ENCODE data around the gene BST1.

BST1 gene

DNA sequence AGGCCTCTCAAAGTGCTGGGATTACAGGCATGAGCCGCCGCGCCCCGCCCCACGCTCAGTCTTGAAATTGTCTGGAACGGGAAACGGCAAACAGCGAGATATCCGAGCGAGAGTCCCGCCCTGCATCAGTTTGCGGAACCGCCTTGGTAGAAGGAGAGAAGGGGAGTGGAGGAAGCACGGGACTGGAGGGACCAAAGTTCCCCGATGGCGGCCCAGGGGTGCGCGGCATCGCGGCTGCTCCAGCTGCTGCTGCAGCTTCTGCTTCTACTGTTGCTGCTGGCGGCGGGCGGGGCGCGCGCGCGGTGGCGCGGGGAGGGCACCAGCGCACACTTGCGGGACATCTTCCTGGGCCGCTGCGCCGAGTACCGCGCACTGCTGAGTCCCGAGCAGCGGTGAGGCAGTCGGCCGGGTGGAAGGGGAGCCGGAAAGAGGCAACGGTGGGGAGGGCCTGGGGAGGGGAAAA lies at the start of gene BST1:
Gene BST1 (plus strand): TSS at position 125 of the 463 bp plus-strand sequence. CDS start 80 bp downstream, at position 205.
- H3K9me3 ChIP-seq, result no peaks in the 10 kb centered on the region
- in situ Hi-C loops (cut with MboI; ENCODE audit: low sequenced_read_pairs), result no loop called here

DNA sequence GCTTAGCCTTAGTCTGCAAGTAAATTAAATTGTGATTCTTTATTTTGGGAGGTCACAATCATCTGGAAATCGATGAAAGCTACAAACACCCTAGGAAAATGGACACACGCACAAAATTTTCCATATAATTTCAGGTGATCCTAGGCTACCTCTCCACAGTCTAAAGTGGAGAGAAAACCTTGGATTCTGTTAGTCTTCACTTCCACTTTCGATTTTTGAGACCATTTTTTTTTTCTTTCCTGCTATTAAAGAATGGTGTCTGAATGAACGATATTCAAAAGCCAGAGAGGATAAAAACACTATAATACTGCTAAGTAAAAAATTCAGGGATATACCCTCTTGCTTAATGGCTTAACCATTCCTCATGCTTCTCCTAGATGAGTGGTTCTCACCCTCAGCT lies 49.4 kb upstream of the BST1 start:
- peaks cover 4% of the 10 kb centered on the region; the same call in 1 of the 2 replicates for H3K36me3 ChIP-seq (replicated peaks)

More for the DNA sequence above, at the start of gene BST1:
- H3K4me3 ChIP-seq, result peak within 1 kb of the TSS; percentile 31
- DNase-seq (ENCODE audit: low spot score in 2 of 2), result peak; percentile 27 to 75
- H3K27me3 ChIP-seq (ENCODE audit: low read depth), result no peaks in the 10 kb centered on the region
- H3K4me1 ChIP-seq, result peaks cover 12% of the 10 kb centered on the region
- no peaks in the 10 kb centered on the region for H3K36me3 ChIP-seq (replicated peaks)

DNA sequence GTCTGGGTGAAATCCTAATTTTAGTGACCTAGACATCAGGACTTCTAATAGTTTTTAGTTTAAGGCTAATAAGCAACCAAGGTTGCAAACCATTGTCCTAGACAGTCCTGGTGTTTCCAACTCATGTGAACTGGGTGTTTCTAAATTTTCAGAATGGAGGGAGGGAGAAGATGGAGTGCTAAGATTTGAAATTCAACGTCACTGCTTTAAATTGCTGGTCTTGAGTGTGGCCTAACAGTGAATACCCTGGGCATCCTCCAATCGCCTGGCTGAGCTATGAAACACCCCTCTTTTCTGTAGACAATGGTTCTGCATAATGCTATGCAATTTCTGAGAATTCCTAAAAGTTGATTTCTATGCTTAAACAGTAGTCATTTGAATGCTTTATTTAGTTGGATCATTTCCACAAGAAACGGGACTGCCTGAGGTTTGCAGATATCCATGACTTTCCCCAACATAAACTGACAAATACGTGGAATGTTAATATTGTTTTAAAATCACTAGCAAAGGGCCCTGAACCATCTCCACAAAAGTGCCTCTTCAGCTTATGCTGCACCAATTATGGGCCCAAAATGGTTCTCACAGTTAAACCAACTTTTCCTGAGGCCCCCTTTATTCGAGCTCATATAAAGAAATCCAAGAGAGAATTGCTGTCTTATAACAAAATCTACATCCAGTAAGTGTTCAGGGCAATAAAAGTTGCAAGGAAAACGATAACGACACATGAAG lies 48.8 kb upstream of the BST1 start:
- H3K27me3 ChIP-seq (ENCODE audit: low read depth), result no peaks in the 10 kb centered on the region
- in situ Hi-C loops (cut with MboI; ENCODE audit: low sequenced_read_pairs), result loop anchor here (25.0 kb wide), 1 partner anchor 642 kb away; the partner anchor contains the start of gene CPEB2
- peak overlapping the region; percentile 64 for H3K4me3 ChIP-seq
- peak; percentile 79 to 94 for DNase-seq (ENCODE audit: low spot score in 2 of 2)
- peaks cover 38% of the 10 kb centered on the region for H3K4me1 ChIP-seq
- H3K9me3 ChIP-seq, result no peaks in the 10 kb centered on the region
- H3K36me3 ChIP-seq (replicated peaks), result peaks cover 4% of the 10 kb centered on the region; the same call in 1 of the 2 replicates

More for the DNA sequence above, 49.4 kb upstream of the BST1 start:
- in situ Hi-C loops (cut with MboI; ENCODE audit: low sequenced_read_pairs), result loop anchor here (25.0 kb wide), 1 partner anchor 641 kb away; the partner anchor contains the start of gene CPEB2
- no peaks in the 10 kb centered on the region for H3K9me3 ChIP-seq
- H3K4me3 ChIP-seq, result peak overlapping the region; percentile 64
- peaks cover 38% of the 10 kb centered on the region for H3K4me1 ChIP-seq
- DNase-seq (ENCODE audit: low spot score in 2 of 2), result no peak
- H3K27me3 ChIP-seq (ENCODE audit: low read depth), result no peaks in the 10 kb centered on the region

- Histone ChIP-seq H3K27me3 (ENCODE audit: low read depth) (no peaks in the 10 kb centered on the region), H3K9me3 (no peaks in the 10 kb centered on the region), H3K4me3 (peak overlapping the region; percentile 64), H3K4me1 (peaks cover 36% of the 10 kb centered on the region), H3K36me3 (replicated peaks) (peaks cover 4% of the 10 kb centered on the region; the same call in 1 of the 2 replicates)
- in situ Hi-C loops (cut with MboI; ENCODE audit: low sequenced_read_pairs), result loop anchor here (25.0 kb wide), 1 partner anchor 642 kb away; the partner anchor contains the start of gene CPEB2
- peak in 1 of 2 experiments; percentile 61 for DNase-seq (ENCODE audit: low spot score in 2 of 2)
These were observed 48.2 kb upstream of the BST1 start for GRCh38 chr4:15654593-15655222.

DNA sequence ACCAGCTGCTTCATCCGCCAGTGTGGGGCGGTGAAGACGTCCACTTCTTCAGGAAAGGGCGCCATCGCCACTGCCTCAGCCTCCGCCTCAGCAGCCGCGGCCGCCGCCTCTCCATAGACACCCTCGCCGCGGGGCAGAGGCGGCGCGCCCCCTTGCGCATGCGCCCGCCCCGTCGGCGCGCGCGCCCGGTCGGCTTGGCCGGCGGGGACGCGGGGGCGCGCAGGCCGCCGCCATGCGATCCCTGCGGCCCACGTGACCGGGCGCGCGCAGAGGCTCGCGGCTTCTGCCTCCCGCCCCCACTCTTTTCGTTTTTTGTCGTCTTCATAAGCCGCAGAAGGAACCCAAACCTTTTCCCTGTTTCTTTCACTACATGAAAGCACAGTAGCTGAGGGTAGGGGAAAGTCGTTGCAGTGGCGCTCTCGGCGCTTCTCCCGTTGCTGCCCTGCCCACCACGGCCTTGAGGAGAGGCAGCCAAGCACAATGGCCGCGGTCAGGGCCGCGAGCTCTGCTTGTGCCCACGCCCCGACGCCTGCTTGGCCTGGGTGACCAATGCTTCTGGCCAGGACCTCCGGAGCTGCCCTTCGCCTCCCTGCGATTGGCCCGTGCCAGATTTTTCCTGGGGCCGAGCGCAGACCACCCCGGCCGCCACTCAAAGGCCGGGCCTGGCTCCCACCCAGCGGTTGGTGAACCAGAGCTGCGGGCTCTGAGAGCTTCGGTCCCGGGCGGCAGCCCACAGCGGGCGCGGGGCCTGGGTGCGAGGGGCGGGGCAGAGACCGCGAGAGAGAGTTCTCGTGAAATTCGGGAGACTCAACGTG lies 47.4 kb upstream of the BST1 start, which contains the start of gene FBXL5:
Gene FBXL5 (minus strand): TSS at position 135 of the 815 bp plus-strand sequence. CDS start 70 bp downstream, at position 65.
- in situ Hi-C loops (cut with MboI; ENCODE audit: low sequenced_read_pairs), result loop anchor here (25.0 kb wide), 1 partner anchor 643 kb away; the partner anchor contains the start of gene CPEB2
- Histone ChIP-seq H3K9me3 (no peaks in the 10 kb centered on the region), H3K4me3 (peak within 1 kb of the TSS; percentile 64), H3K27me3 (ENCODE audit: low read depth) (no peaks in the 10 kb centered on the region), H3K36me3 (replicated peaks) (peaks cover 4% of the 10 kb centered on the region; the same call in 1 of the 2 replicates), H3K4me1 (peaks cover 30% of the 10 kb centered on the region)
- peak; percentile 81 to 83 for DNase-seq (ENCODE audit: low spot score in 2 of 2)

DNA sequence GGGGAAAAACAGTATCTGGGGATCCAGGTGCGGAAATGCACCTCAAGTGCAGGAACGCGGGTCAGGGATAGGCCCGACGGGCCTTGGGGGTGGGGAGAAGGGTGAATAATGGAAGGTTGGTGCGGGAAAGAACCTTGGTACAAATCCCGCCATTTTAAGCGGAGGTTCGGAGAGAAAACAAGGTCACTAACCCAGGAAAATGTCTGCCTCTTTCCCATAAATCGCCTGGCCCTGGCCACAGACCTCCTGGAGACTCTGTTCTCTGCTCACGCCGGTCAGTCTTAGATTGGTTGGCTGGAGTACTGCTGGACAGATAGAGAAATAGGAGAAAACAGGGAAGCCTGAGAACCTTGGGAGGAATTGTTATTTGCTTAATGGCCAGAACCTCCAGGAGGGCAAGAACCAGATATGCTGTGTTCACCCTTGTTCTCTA lies 46.8 kb upstream of the BST1 start:
- in situ Hi-C loops (cut with MboI; ENCODE audit: low sequenced_read_pairs), result loop anchor here (25.0 kb wide), 1 partner anchor 644 kb away; the partner anchor contains the start of gene CPEB2
- Histone ChIP-seq H3K4me3 (no peak overlapping the region), H3K4me1 (peaks cover 30% of the 10 kb centered on the region), H3K9me3 (no peaks in the 10 kb centered on the region), H3K27me3 (ENCODE audit: low read depth) (no peaks in the 10 kb centered on the region), H3K36me3 (replicated peaks) (peaks cover 4% of the 10 kb centered on the region; the same call in 1 of the 2 replicates)
- no peak for DNase-seq (ENCODE audit: low spot score in 2 of 2)

- in situ Hi-C loops (cut with MboI; ENCODE audit: low sequenced_read_pairs), result loop anchor here (25.0 kb wide), 1 partner anchor 645 kb away; the partner anchor contains the start of gene CPEB2
- H3K4me1 ChIP-seq, result peaks cover 18% of the 10 kb centered on the region
These were observed 45.5 kb upstream of the BST1 start for GRCh38 chr4:15657366-15657765.

GRCh38 chr4:15658136-15658770 lies 44.6 kb upstream of the BST1 start:
- Histone ChIP-seq H3K27me3 (ENCODE audit: low read depth) (no peaks in the 10 kb centered on the region), H3K9me3 (no peaks in the 10 kb centered on the region), H3K4me1 (peaks cover 10% of the 10 kb centered on the region), H3K4me3 (no peak overlapping the region), H3K36me3 (replicated peaks) (peaks cover 4% of the 10 kb centered on the region; the same call in 1 of the 2 replicates)
- no peak for DNase-seq (ENCODE audit: low spot score in 2 of 2)
- in situ Hi-C loops (cut with MboI; ENCODE audit: low sequenced_read_pairs), result loop anchor here (25.0 kb wide), 1 partner anchor 646 kb away; the partner anchor contains the start of gene CPEB2

More at GRCh38 chr4:15657366-15657765, 45.5 kb upstream of the BST1 start:
- Histone ChIP-seq H3K36me3 (replicated peaks) (peaks cover 4% of the 10 kb centered on the region; the same call in 1 of the 2 replicates), H3K9me3 (no peaks in the 10 kb centered on the region), H3K4me3 (no peak overlapping the region), H3K27me3 (ENCODE audit: low read depth) (no peaks in the 10 kb centered on the region)
- DNase-seq (ENCODE audit: low spot score in 2 of 2), result no peak

DNA sequence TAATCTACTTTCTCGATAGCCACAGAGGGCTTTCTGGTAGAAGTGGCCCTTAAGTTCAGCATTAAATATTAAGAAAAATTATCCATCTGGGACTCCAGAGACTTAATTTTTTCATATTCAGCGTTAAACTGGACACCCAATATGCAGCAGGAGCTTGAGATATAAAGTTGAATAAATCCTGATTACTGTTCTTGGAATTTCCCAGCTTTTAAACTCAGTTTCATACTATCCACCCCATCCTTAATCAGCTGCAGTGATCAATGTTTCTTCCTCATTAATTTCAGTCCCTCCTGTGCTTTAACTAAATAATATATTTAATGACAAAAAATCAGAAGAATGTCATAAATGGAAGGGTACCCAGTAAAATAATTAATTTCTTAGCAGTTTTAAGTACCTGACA lies 44.1 kb upstream of the BST1 start:
- H3K4me1 ChIP-seq, result peaks cover 6% of the 10 kb centered on the region
- no peak overlapping the region for H3K4me3 ChIP-seq
- no peak for DNase-seq (ENCODE audit: low spot score in 2 of 2)
- H3K36me3 ChIP-seq (replicated peaks), result peaks cover 4% of the 10 kb centered on the region; the same call in 1 of the 2 replicates
- H3K27me3 ChIP-seq (ENCODE audit: low read depth), result no peaks in the 10 kb centered on the region
- in situ Hi-C loops (cut with MboI; ENCODE audit: low sequenced_read_pairs), result loop anchor here (25.0 kb wide), 1 partner anchor 646 kb away; the partner anchor contains the start of gene CPEB2
- no peaks in the 10 kb centered on the region for H3K9me3 ChIP-seq

DNA sequence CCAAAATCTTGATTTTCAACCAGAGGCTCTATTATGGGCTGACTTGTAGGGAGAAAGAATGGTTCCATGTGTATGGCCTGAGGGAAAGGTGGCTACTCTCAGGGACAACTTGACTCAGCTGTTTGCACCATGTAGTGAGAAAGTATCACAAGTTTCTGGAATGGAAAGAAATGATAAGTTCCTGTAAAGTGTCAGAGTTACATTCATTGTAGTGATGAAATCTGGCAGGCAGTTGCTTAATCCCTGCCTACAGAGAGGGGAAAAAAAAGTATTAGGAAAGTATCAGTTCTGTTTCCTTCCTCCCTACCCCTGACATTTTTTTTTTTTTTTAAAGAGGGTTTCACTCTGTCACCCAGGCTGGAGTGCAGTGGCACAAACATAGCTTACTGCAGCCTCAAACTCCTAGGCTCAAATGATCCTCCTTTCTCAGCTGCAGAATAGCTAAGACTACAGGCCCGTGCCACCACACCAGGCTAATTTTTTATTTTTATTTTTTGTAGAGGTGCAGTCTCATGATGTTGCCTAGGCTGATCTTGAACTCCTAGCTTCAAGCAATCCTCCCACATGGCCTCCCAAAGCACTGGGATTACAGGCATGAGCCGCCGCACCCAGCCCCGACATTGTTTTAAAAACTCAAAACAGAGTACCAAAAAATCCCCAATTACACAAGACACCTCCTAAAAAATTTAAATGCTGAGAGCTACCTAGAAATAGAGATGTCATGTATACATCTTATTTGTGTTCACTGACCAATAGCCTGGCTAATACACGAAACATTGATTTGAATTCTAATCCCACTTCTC lies 42.9 kb upstream of the BST1 start:
- Histone ChIP-seq H3K4me1 (peaks cover 6% of the 10 kb centered on the region), H3K4me3 (no peak overlapping the region), H3K36me3 (replicated peaks) (peaks cover 4% of the 10 kb centered on the region; the same call in 1 of the 2 replicates), H3K27me3 (ENCODE audit: low read depth) (no peaks in the 10 kb centered on the region), H3K9me3 (no peaks in the 10 kb centered on the region)
- DNase-seq (ENCODE audit: low spot score in 2 of 2), result no peak
- in situ Hi-C loops (cut with MboI; ENCODE audit: low sequenced_read_pairs), result loop anchor here (25.0 kb wide), 1 partner anchor 648 kb away; the partner anchor contains the start of gene CPEB2

GRCh38 chr4:15665753-15666365 lies 37.0 kb upstream of the BST1 start:
- Histone ChIP-seq H3K4me1 (no peaks in the 10 kb centered on the region; the same call in 1 of the 2 replicates), H3K9me3 (no peaks in the 10 kb centered on the region), H3K4me3 (no peak overlapping the region), H3K27me3 (ENCODE audit: low read depth) (no peaks in the 10 kb centered on the region), H3K36me3 (replicated peaks) (peaks cover 11% of the 10 kb centered on the region)
- in situ Hi-C loops (cut with MboI; ENCODE audit: low sequenced_read_pairs), result loop anchor here (25.0 kb wide), 1 partner anchor 654 kb away; the partner anchor contains the start of gene CPEB2
- DNase-seq (ENCODE audit: low spot score in 2 of 2), result no peak

Measured in HAP-1 (cell line).